Stomach smooth muscle (tissue), 2 donors: ENCODE data around the gene PXMP2.

Experiments
- H3K27ac ChIP-seq: one replicate; pipeline ENCODE4 v1.7.0; 2013; ENCODE audit warnings: mild to moderate bottlenecking, low read length, inconsistent platforms
- H3K27me3 ChIP-seq, 2 donors: one replicate each; pipeline ENCODE4 v1.7.0; 2013; ENCODE audit warnings: low read length in 2 of 2; ENCODE audit not compliant: insufficient read depth in 2 of 2, control insufficient read depth in 1 of 2
- H3K36me3 ChIP-seq, 2 donors: one replicate each; pipeline ENCODE4 v1.7.0; 2013; ENCODE audit warnings: low read length in 2 of 2; ENCODE audit not compliant: control insufficient read depth in 2 of 2, insufficient read depth in 2 of 2
- H3K4me1 ChIP-seq: one replicate; pipeline ENCODE4 v1.7.0; 2013; ENCODE audit warnings: low read length; ENCODE audit not compliant: control insufficient read depth, insufficient read depth
- H3K4me3 ChIP-seq, 2 donors: one replicate each; pipeline ENCODE4 v1.7.0; 2013; ENCODE audit warnings: low read length in 2 of 2
- H3K9ac ChIP-seq, 2 donors: one replicate each; pipeline ENCODE4 v1.7.0; 2013; ENCODE audit warnings: low read length in 2 of 2, mild to moderate bottlenecking in 1 of 2
- H3K9me3 ChIP-seq, 2 donors: one replicate each; pipeline ENCODE4 v1.7.0; 2013; ENCODE audit warnings: low read length in 2 of 2; ENCODE audit not compliant: control insufficient read depth in 2 of 2
- donor health status: healthy.
- donor health status: Pancreatic carcinoma.

Gene PXMP2

GRCh38 chr12:132715874-132716273, 28.5 kb downstream of the PXMP2 start:
- H3K36me3 ChIP-seq: peaks cover 22 to 25% of the 10 kb centered on the region in 2 donors
- peaks cover 12% of the 10 kb centered on the region for H3K4me1 ChIP-seq
- no peaks in the 10 kb centered on the region for H3K9me3 ChIP-seq
- H3K27ac ChIP-seq: no peak overlapping the region
- H3K4me3 ChIP-seq: no peak overlapping the region
- no peak overlapping the region for H3K9ac ChIP-seq
- no peaks in the 10 kb centered on the region for H3K27me3 ChIP-seq

GRCh38 chr12:132716356-132716755, 29.0 kb downstream of the PXMP2 start:
- Histone ChIP-seq H3K27me3 (no peaks in the 10 kb centered on the region), H3K27ac (no peak overlapping the region), H3K9me3 (no peaks in the 10 kb centered on the region), H3K36me3 (peaks cover 24 to 30% of the 10 kb centered on the region in 2 donors), H3K9ac (no peak overlapping the region), H3K4me3 (no peak overlapping the region), H3K4me1 (peaks cover 8% of the 10 kb centered on the region)

GRCh38 chr12:132717011-132717410, 29.6 kb downstream of the PXMP2 start:
- Histone ChIP-seq H3K4me1 (peaks cover 3% of the 10 kb centered on the region), H3K9ac (no peak overlapping the region), H3K36me3 (peaks cover 24 to 30% of the 10 kb centered on the region in 2 donors), H3K27ac (no peak overlapping the region), H3K9me3 (no peaks in the 10 kb centered on the region), H3K4me3 (no peak overlapping the region), H3K27me3 (no peaks in the 10 kb centered on the region)

DNA sequence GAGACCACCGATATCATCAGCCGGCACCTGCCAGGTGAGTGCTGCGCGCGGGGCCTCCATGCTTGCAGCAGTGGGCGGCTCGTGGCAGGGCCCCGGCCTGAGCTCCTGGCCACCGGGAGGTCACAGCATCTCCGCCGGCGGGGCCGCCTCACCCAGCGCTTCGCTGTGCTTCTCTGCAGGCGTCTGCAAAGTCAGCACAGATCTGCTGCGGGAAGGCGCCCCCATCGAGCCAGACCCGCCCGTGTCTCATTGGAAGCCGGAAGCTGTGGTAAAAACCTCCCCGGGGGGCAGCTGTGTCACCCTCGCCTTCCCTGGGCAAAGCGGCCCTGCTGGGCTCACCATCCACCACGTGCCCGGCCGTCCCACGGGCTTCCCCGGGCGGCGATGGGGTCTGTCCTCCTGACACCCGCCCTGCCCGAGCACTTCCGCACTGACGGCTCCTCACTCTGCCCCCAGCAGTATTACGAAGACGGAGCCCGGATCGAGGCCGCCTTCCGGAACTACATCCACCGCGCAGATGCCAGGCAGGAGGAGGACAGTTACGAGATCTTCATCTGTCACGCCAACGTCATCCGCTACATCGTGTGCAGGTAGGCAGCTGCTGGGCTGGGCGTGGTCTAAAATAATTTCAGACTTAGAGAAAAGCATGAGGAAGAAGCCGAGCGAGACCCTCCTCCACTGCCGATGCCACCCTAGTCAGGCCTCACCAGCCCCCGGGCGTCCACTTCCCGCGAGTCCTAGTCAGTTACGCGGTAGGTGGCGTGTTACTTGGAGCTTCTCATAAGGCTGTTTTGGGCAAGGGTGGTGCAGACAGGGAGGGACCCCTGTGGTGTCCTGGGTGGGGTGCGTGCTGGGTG, 30.4 kb downstream of the PXMP2 start:
- H3K27me3 ChIP-seq: no peaks in the 10 kb centered on the region
- peaks cover 24 to 30% of the 10 kb centered on the region in 2 donors for H3K36me3 ChIP-seq
- H3K27ac ChIP-seq: no peak overlapping the region
- no peak overlapping the region for H3K4me3 ChIP-seq
- H3K9me3 ChIP-seq: no peaks in the 10 kb centered on the region
- no peak overlapping the region for H3K9ac ChIP-seq
- H3K4me1 ChIP-seq: peaks cover 3% of the 10 kb centered on the region

GRCh38 chr12:132718644-132719043, 31.3 kb downstream of the PXMP2 start:
- Histone ChIP-seq H3K9ac (no peak overlapping the region), H3K36me3 (peaks cover 31 to 37% of the 10 kb centered on the region in 2 donors), H3K4me1 (no peaks in the 10 kb centered on the region), H3K27me3 (no peaks in the 10 kb centered on the region), H3K4me3 (no peak overlapping the region), H3K9me3 (no peaks in the 10 kb centered on the region), H3K27ac (no peak overlapping the region)

GRCh38 chr12:132719141-132719953, 32.0 kb downstream of the PXMP2 start:
- Histone ChIP-seq H3K27me3 (no peaks in the 10 kb centered on the region), H3K9me3 (no peaks in the 10 kb centered on the region), H3K36me3 (peaks cover 37 to 41% of the 10 kb centered on the region in 2 donors), H3K27ac (no peak overlapping the region), H3K4me1 (no peaks in the 10 kb centered on the region), H3K4me3 (no peak overlapping the region), H3K9ac (no peak overlapping the region)

GRCh38 chr12:132719954-132720324, 32.6 kb downstream of the PXMP2 start:
- no peak overlapping the region for H3K27ac ChIP-seq
- no peaks in the 10 kb centered on the region for H3K27me3 ChIP-seq
- no peaks in the 10 kb centered on the region for H3K4me1 ChIP-seq
- H3K9me3 ChIP-seq: no peaks in the 10 kb centered on the region
- peaks cover 36 to 44% of the 10 kb centered on the region in 2 donors for H3K36me3 ChIP-seq
- no peak overlapping the region for H3K4me3 ChIP-seq
- no peak overlapping the region for H3K9ac ChIP-seq

DNA sequence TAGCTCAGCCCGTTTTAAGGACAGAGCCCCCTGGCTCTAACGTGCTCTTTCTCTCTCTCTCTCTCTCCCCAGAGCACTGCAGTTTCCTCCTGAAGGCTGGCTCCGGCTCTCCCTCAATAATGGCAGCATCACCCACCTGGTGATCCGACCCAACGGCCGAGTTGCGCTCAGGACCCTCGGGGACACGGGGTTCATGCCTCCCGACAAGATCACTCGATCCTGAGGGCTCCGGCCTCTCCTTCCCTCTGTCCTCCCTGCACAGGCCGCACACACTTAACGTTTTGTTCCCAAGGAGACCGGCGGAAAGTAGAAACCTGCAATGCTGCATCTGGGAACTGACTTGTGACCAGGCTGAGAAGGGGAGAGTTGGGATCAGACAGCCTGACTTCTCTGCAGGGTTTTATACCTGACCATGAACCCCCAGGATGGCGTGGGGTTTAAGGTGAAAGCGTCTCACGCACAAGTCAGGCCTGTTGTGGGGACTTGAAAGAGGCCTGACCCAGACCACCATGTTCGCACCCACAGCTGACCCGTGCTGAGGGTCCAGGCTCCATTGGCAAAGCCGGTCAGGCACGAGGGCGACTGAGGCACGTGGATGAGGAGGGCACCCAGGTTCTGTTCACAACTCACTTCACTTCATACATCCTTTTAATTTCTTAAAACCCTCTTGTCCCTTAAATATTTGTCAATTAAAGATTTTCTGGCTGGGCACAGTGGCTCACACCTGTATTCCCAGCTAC, 33.4 kb downstream of the PXMP2 start:
- no peaks in the 10 kb centered on the region for H3K4me1 ChIP-seq
- H3K27ac ChIP-seq: no peak overlapping the region
- no peak overlapping the region for H3K4me3 ChIP-seq
- H3K9ac ChIP-seq: no peak overlapping the region
- no peaks in the 10 kb centered on the region for H3K27me3 ChIP-seq
- no peaks in the 10 kb centered on the region for H3K9me3 ChIP-seq
- peaks cover 41 to 48% of the 10 kb centered on the region in 2 donors for H3K36me3 ChIP-seq

GRCh38 chr12:132723015-132723763, 35.8 kb downstream of the PXMP2 start:
- H3K36me3 ChIP-seq: peaks cover 54 to 62% of the 10 kb centered on the region in 2 donors
- H3K4me3 ChIP-seq: no peak overlapping the region
- H3K9ac ChIP-seq: no peak overlapping the region
- no peaks in the 10 kb centered on the region for H3K27me3 ChIP-seq
- H3K9me3 ChIP-seq: no peaks in the 10 kb centered on the region
- no peak overlapping the region for H3K27ac ChIP-seq
- H3K4me1 ChIP-seq: no peaks in the 10 kb centered on the region

GRCh38 chr12:132723764-132724140, 36.4 kb downstream of the PXMP2 start:
- no peak overlapping the region for H3K9ac ChIP-seq
- H3K27me3 ChIP-seq: no peaks in the 10 kb centered on the region
- no peak overlapping the region for H3K27ac ChIP-seq
- H3K4me3 ChIP-seq: no peak overlapping the region
- no peaks in the 10 kb centered on the region for H3K4me1 ChIP-seq
- peaks cover 58 to 66% of the 10 kb centered on the region in 2 donors for H3K36me3 ChIP-seq
- H3K9me3 ChIP-seq: no peaks in the 10 kb centered on the region
